ENCODE results near the gene ATXN7L1.

DNA sequence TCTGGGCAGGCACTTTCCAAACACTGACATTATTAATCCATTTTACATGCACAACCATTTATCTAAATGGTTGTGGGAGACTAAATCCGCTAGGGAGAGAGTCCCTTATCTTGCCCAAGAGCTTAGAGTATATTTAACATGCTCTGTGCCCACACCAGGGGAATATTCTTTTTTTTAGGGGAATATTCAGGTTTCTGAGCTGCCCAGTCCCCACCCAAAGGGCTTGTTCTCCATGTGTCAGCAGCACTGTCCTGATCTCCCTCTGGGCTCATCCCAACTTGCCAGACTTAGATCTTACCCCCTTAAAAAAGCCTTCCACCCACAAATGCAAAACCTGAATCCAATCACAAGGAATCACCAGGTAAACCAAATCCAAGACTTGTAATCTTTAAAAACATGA is 132.1 kb downstream of the ATXN7L1 start:
- TF ChIP-seq, protein P1, sequence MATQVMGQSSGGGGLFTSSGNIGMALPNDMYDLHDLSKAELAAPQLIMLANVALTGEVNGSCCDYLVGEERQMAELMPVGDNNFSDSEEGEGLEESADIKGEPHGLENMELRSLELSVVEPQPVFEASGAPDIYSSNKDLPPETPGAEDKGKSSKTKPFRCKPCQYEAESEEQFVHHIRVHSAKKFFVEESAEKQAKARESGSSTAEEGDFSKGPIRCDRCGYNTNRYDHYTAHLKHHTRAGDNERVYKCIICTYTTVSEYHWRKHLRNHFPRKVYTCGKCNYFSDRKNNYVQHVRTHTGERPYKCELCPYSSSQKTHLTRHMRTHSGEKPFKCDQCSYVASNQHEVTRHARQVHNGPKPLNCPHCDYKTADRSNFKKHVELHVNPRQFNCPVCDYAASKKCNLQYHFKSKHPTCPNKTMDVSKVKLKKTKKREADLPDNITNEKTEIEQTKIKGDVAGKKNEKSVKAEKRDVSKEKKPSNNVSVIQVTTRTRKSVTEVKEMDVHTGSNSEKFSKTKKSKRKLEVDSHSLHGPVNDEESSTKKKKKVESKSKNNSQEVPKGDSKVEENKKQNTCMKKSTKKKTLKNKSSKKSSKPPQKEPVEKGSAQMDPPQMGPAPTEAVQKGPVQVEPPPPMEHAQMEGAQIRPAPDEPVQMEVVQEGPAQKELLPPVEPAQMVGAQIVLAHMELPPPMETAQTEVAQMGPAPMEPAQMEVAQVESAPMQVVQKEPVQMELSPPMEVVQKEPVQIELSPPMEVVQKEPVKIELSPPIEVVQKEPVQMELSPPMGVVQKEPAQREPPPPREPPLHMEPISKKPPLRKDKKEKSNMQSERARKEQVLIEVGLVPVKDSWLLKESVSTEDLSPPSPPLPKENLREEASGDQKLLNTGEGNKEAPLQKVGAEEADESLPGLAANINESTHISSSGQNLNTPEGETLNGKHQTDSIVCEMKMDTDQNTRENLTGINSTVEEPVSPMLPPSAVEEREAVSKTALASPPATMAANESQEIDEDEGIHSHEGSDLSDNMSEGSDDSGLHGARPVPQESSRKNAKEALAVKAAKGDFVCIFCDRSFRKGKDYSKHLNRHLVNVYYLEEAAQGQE (IDR thresholded peaks at IDR 0.05; ENCODE audit: low read depth) = no peak
- TF ChIP-seq YY1 (IDR thresholded peaks at IDR 0.05; ENCODE audit: low read depth) = no peak
- TF ChIP-seq, protein P2, sequence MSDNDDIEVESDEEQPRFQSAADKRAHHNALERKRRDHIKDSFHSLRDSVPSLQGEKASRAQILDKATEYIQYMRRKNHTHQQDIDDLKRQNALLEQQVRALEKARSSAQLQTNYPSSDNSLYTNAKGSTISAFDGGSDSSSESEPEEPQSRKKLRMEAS (IDR thresholded peaks at IDR 0.05) = no peak

Data from Ishikawa (cell line).